CD4-positive, alpha-beta T cell treated with Interleukin-17A for 1 hour (primary cell): Measurements from ENCODE around the gene CYP11A1.

Experiments used
- DNase-seq: peaks from one replicate; pipeline ENCODE4 v3.0.0-alpha.2; 2020

The CYP11A1 gene

GRCh38 chr15:74367296-74367854, at the start of gene CYP11A1:
Gene CYP11A1 (minus strand): TSS chr15:74367646. CDS start chr15:74367585, 61 bp downstream.
- DNase-seq: no peak

- DNase-seq: no peak
Observed at GRCh38 chr15:74417225-74417624, 49.8 kb upstream of the CYP11A1 start.

GRCh38 chr15:74415966-74416916, 48.8 kb upstream of the CYP11A1 start:
- DNase-seq: no peak

GRCh38 chr15:74414603-74415338, 47.3 kb upstream of the CYP11A1 start:
- DNase-seq: no peak

- no peak for DNase-seq
Observed at GRCh38 chr15:74414081-74414580, 46.7 kb upstream of the CYP11A1 start.

- DNase-seq: no peak
Observed at GRCh38 chr15:74413350-74414080, 46.1 kb upstream of the CYP11A1 start.

GRCh38 chr15:74412159-74412558, 44.7 kb upstream of the CYP11A1 start:
- DNase-seq: no peak

- DNase-seq: no peak
Observed at GRCh38 chr15:74411686-74412085, 44.2 kb upstream of the CYP11A1 start.

GRCh38 chr15:74410502-74410901, 43.1 kb upstream of the CYP11A1 start:
- no peak for DNase-seq

GRCh38 chr15:74409225-74409624, 41.8 kb upstream of the CYP11A1 start:
- DNase-seq: no peak

- DNase-seq: no peak
Observed at GRCh38 chr15:74408815-74409214, 41.4 kb upstream of the CYP11A1 start.

- no peak for DNase-seq
Observed at GRCh38 chr15:74408385-74408784, 40.9 kb upstream of the CYP11A1 start.

GRCh38 chr15:74406992-74407705, 39.7 kb upstream of the CYP11A1 start:
- DNase-seq: no peak

- DNase-seq: no peak
Observed at GRCh38 chr15:74406517-74406916, 39.1 kb upstream of the CYP11A1 start.

- DNase-seq: no peak
Observed at GRCh38 chr15:74405823-74406222, 38.4 kb upstream of the CYP11A1 start.

- DNase-seq: no peak
Observed at GRCh38 chr15:74403991-74404563, 36.6 kb upstream of the CYP11A1 start.

- no peak for DNase-seq
Observed at GRCh38 chr15:74403588-74403919, 36.1 kb upstream of the CYP11A1 start.

- DNase-seq: peak; percentile 49
Observed at GRCh38 chr15:74402873-74403587, 35.6 kb upstream of the CYP11A1 start.

GRCh38 chr15:74402337-74402841, 34.9 kb upstream of the CYP11A1 start:
- no peak for DNase-seq

GRCh38 chr15:74400915-74401757, 33.7 kb upstream of the CYP11A1 start:
- no peak for DNase-seq
